T-helper 2 cell treated with Interferon-gamma antibody and Interleukin-4, amounts not matched to agents 5 μg/mL and 100 μg/mL, for 36 hours (primary cell): Measurements from ENCODE around the gene SHROOM1.

Experiments used
- DNase-seq: peaks from one replicate; pipeline ENCODE4 v3.0.0; 2021; ENCODE audit warnings: low spot score
- H3K27ac Mint-ChIP-seq: one replicate; pipeline ENCODE4 v1.8.0; 2021; ENCODE audit warnings: mild to moderate bottlenecking, mixed read lengths
- H3K27me3 Mint-ChIP-seq: one replicate; pipeline ENCODE4 v1.8.0; 2021; ENCODE audit warnings: low read depth, mixed read lengths
- H3K36me3 Mint-ChIP-seq: one replicate; pipeline ENCODE4 v1.8.0; 2021; ENCODE audit warnings: low read depth, mixed read lengths
- H3K4me1 Mint-ChIP-seq: one replicate; pipeline ENCODE4 v1.8.0; 2021; ENCODE audit warnings: low read depth, mixed read lengths
- H3K4me3 Mint-ChIP-seq: one replicate; pipeline ENCODE4 v1.8.0; 2022; ENCODE audit warnings: mild to moderate bottlenecking, moderate library complexity, mixed read lengths
- H3K9me3 Mint-ChIP-seq: one replicate; pipeline ENCODE4 v1.8.0; 2021; ENCODE audit warnings: mixed read lengths

Gene SHROOM1

DNA sequence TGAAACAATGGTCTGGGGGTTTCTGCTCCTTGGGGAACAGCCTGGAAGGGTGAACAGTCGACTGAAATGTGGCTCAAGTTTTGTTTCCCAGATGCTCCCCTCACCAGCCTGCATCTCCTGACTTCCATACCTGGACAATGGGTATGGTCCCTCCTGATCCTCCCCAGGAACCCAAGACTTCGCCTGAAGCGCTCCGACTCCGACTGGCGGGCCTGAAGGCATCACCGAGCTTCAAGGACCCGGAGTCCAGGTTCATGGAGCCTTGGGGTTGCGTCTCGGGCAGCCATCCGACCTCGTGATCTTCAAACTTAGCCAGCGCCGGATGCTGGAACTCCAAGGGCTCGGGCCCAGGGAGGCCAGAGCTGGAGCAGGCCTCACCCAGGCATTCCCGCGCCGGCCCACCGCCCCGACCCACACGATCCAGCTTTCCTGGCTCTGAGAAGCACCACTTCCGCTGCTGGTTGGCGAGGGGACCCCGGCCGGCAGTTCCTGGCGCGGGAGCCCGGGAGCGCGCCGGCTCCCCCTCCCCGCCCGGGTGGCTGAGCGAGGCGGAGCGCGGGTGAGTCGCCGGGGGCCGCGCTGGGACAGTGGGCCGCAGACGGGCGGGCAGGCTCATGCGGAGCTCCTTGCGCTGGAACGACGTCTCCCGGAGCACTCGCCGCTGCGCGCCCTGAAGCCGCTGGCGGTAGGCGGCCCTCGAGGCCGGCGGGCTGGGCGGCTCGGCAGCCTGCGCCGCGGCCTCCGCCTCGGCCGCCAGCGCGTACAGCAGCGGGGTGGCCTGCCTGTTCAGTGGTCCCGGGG lies 5.2 kb downstream of the SHROOM1 start:
- H3K27ac Mint-ChIP-seq = no peak overlapping the region
- peaks cover 10% of the 10 kb centered on the region for H3K4me1 Mint-ChIP-seq
- peaks cover 65% of the 10 kb centered on the region for H3K27me3 Mint-ChIP-seq
- no peaks in the 10 kb centered on the region for H3K9me3 Mint-ChIP-seq
- H3K4me3 Mint-ChIP-seq = peak overlapping the region; percentile 15
- no peak for DNase-seq
- H3K36me3 Mint-ChIP-seq = no peaks in the 10 kb centered on the region

DNA sequence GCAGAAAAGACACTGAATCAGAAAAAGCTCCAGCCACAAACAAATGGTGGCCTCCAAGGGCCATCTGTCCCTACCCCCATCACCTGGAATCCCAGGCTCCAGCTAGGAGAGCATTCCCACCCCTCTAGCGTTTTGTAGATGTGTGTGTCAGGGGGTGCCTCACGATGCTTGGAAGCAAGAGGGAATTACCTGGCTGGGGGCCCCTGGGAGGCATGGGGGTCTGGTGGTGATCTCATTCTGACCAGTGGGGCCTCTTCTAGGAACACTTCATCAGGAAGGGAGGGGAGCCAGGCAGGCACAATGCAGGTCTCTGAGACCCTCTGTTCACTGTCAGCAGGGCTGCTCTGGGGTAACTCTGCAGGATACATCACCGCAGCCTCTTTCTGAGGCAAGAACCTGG lies 6.0 kb downstream of the SHROOM1 start:
- H3K9me3 Mint-ChIP-seq = no peaks in the 10 kb centered on the region
- peaks cover 63% of the 10 kb centered on the region for H3K27me3 Mint-ChIP-seq
- DNase-seq = no peak
- H3K4me1 Mint-ChIP-seq = peaks cover 14% of the 10 kb centered on the region
- H3K4me3 Mint-ChIP-seq = peak overlapping the region; percentile 13
- H3K27ac Mint-ChIP-seq = no peak overlapping the region
- H3K36me3 Mint-ChIP-seq = no peaks in the 10 kb centered on the region

DNA sequence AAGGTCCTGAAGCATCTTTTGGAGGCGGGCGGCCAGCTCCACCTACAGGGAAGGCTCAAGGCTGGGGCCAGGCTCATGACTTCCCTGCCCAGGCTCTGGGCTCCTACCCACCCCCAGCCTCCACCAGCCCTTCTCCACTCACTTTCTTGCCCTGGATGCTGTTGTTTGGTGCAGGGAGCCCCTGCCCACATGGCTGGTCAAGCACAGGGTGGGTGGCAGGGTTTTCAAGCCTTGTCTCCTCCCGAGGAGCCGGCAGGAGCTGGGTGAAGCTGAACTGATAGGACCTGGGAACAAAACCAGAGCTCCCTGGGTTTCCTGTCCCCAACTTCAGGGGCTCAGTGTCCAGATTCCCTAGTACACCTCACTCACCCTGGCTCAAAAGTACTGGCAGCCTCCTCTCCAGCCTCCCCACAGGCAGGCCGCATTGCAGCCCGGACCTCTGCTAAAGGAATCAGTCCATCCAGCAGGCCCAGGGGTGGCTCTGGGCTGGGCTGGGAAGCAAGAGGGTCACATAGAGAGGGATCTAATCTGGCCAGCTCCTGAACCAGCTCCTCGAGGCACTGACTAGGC lies 6.9 kb downstream of the SHROOM1 start:
- no peaks in the 10 kb centered on the region for H3K9me3 Mint-ChIP-seq
- no peak for DNase-seq
- peaks cover 16% of the 10 kb centered on the region for H3K4me1 Mint-ChIP-seq
- no peaks in the 10 kb centered on the region for H3K36me3 Mint-ChIP-seq
- no peak overlapping the region for H3K4me3 Mint-ChIP-seq
- no peak overlapping the region for H3K27ac Mint-ChIP-seq
- H3K27me3 Mint-ChIP-seq = peaks cover 64% of the 10 kb centered on the region

- Mint-ChIP-seq H3K27ac (no peak overlapping the region), H3K4me3 (peak overlapping the region; percentile 34), H3K9me3 (no peaks in the 10 kb centered on the region), H3K27me3 (peaks cover 61% of the 10 kb centered on the region), H3K36me3 (no peaks in the 10 kb centered on the region), H3K4me1 (peaks cover 15% of the 10 kb centered on the region)
- DNase-seq = no peak
Measured at GRCh38 chr5:132822650-132823480, 7.6 kb downstream of the SHROOM1 start.

- DNase-seq = no peak
Measured at GRCh38 chr5:132821791-132822190, 8.7 kb downstream of the SHROOM1 start.

GRCh38 chr5:132821350-132821749 lies 9.1 kb downstream of the SHROOM1 start:
- Mint-ChIP-seq H3K27ac (no peak overlapping the region), H3K27me3 (peaks cover 57% of the 10 kb centered on the region), H3K36me3 (no peaks in the 10 kb centered on the region), H3K9me3 (no peaks in the 10 kb centered on the region), H3K4me1 (peaks cover 10% of the 10 kb centered on the region), H3K4me3 (no peak overlapping the region)
- no peak for DNase-seq

More at GRCh38 chr5:132821791-132822190, 8.7 kb downstream of the SHROOM1 start:
- no peak overlapping the region for H3K4me3 Mint-ChIP-seq
- no peak overlapping the region for H3K27ac Mint-ChIP-seq
- peaks cover 11% of the 10 kb centered on the region for H3K4me1 Mint-ChIP-seq
- H3K36me3 Mint-ChIP-seq = no peaks in the 10 kb centered on the region
- no peaks in the 10 kb centered on the region for H3K9me3 Mint-ChIP-seq
- peaks cover 59% of the 10 kb centered on the region for H3K27me3 Mint-ChIP-seq

GRCh38 chr5:132820162-132820754 lies 10.2 kb downstream of the SHROOM1 start:
- peaks cover 7% of the 10 kb centered on the region for H3K4me1 Mint-ChIP-seq

DNA sequence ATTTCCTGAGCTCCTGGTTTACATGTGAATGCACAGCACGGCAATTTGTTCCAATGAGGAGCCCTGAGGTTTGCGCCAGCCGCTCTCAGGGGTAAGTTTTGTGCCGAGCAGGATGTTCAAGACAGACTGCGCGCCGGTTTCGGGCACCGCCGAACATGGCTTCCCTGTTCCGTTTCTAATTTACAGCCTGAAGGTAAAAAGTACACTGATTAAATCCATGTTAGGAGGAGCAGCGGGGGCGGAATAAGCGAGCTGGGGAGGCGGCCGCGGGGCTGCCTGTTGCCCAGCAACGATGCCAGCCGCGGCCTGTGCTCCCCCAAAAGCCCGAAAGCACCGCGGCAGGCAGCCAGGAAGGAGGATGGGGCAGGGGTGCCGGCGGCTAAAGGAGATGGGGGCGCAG lies 11.0 kb downstream of the SHROOM1 start:
- no peaks in the 10 kb centered on the region for H3K36me3 Mint-ChIP-seq
- H3K27me3 Mint-ChIP-seq = peaks cover 55% of the 10 kb centered on the region
- no peak for DNase-seq
- peaks cover 7% of the 10 kb centered on the region for H3K4me1 Mint-ChIP-seq
- H3K9me3 Mint-ChIP-seq = no peaks in the 10 kb centered on the region
- no peak overlapping the region for H3K27ac Mint-ChIP-seq
- peak overlapping the region; percentile 35 for H3K4me3 Mint-ChIP-seq

More at GRCh38 chr5:132820162-132820754, 10.2 kb downstream of the SHROOM1 start:
- Mint-ChIP-seq H3K36me3 (no peaks in the 10 kb centered on the region), H3K27me3 (peaks cover 57% of the 10 kb centered on the region), H3K27ac (no peak overlapping the region), H3K9me3 (no peaks in the 10 kb centered on the region), H3K4me3 (no peak overlapping the region)
- peak; percentile 82 for DNase-seq

- H3K27me3 Mint-ChIP-seq = peaks cover 56% of the 10 kb centered on the region
- no peak overlapping the region for H3K4me3 Mint-ChIP-seq
- H3K4me1 Mint-ChIP-seq = peaks cover 16% of the 10 kb centered on the region
- no peaks in the 10 kb centered on the region for H3K36me3 Mint-ChIP-seq
- no peaks in the 10 kb centered on the region for H3K9me3 Mint-ChIP-seq
- no peak overlapping the region for H3K27ac Mint-ChIP-seq
- DNase-seq = no peak
Measured at GRCh38 chr5:132817011-132817410, 13.4 kb downstream of the SHROOM1 start.

DNA sequence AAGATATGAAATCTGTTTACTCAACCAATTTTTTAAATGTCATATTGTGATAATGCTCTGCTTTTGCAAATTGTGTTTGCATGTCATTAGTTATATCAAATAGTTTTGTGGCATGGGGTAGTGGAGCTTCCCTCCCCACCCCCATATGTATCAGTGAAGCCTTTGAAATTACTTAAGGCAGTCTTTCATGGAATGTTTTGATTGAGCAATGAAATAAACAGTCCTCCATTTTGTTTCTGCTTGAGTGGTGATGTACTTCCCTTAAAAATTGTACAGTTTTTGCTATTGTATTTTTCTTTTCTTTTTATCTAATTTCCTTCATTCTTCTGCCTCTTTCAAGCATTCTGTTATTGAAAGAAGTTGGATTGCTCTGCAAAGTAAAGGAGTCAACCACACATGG lies 13.9 kb downstream of the SHROOM1 start:
- Mint-ChIP-seq H3K9me3 (no peaks in the 10 kb centered on the region), H3K4me3 (no peak overlapping the region), H3K4me1 (peaks cover 16% of the 10 kb centered on the region), H3K27ac (no peak overlapping the region), H3K27me3 (peaks cover 56% of the 10 kb centered on the region), H3K36me3 (no peaks in the 10 kb centered on the region)
- DNase-seq = no peak

DNA sequence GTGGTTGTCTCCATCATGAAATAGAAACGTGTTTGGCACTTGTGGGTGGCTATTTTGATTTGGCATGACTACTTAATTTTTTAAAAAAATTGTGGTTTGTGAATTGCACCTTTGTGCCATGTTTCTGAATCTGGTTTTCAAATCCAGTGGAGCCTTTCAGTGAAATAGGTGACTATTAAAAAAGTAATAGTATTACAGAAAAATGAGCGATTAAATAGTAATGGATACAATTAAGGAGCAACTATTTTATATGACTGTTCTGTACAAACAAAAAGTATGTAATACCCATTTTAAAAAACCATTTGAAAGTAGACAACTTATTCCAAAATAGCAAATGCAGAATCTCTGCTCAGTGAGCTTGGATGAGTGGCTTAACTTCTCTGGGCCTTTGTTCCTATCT lies 14.4 kb downstream of the SHROOM1 start:
- peaks cover 16% of the 10 kb centered on the region for H3K4me1 Mint-ChIP-seq
- H3K36me3 Mint-ChIP-seq = no peaks in the 10 kb centered on the region
- no peak overlapping the region for H3K27ac Mint-ChIP-seq
- no peak for DNase-seq
- peaks cover 58% of the 10 kb centered on the region for H3K27me3 Mint-ChIP-seq
- H3K4me3 Mint-ChIP-seq = no peak overlapping the region
- H3K9me3 Mint-ChIP-seq = no peaks in the 10 kb centered on the region

- Mint-ChIP-seq H3K27me3 (peaks cover 64% of the 10 kb centered on the region), H3K36me3 (no peaks in the 10 kb centered on the region), H3K4me3 (peak overlapping the region; percentile 48), H3K4me1 (peaks cover 16% of the 10 kb centered on the region), H3K9me3 (no peaks in the 10 kb centered on the region), H3K27ac (no peak overlapping the region)
- no peak for DNase-seq
Measured at GRCh38 chr5:132815454-132815853, 15.0 kb downstream of the SHROOM1 start.

- H3K27me3 Mint-ChIP-seq = peaks cover 70% of the 10 kb centered on the region
- DNase-seq = no peak
- H3K4me3 Mint-ChIP-seq = peak overlapping the region; percentile 48
- H3K4me1 Mint-ChIP-seq = peaks cover 14% of the 10 kb centered on the region
- H3K9me3 Mint-ChIP-seq = no peaks in the 10 kb centered on the region
- H3K36me3 Mint-ChIP-seq = no peaks in the 10 kb centered on the region
- H3K27ac Mint-ChIP-seq = no peak overlapping the region
Measured at GRCh38 chr5:132814503-132815294, 15.7 kb downstream of the SHROOM1 start.
